Peyer's patch (tissue), 4 donors: Measurements from ENCODE around the gene PYGM. TPM values are rescaled to one million over a fixed set of nuclear protein-coding genes. Genes with fewer than 3 reads are reported as not detected.

Experiments used
- DNase-seq, 3 donors: peaks; one replicate each; pipeline ENCODE4 v3.0.0-alpha.2; 2017 to 2019
- H3K27ac ChIP-seq, 4 donors: fragments of 200-600 bp; sonication (generic); one replicate each; pipeline ENCODE4 v1.5.1; 2016 to 2019
- H3K27me3 ChIP-seq, 2 donors: fragments of 200-600 bp; sonication (generic); one replicate each; pipeline ENCODE4 v1.5.1; 2019
- H3K36me3 ChIP-seq, 3 donors: fragments of 200-600 bp; sonication (generic); one replicate each; pipeline ENCODE4 v1.5.1; 2016 to 2019
- H3K4me1 ChIP-seq, 4 donors: fragments of 200-600 bp; sonication (generic); one replicate each; pipeline ENCODE4 v1.5.1; 2016 to 2019
- H3K4me3 ChIP-seq, 4 donors: fragments of 200-600 bp; sonication (generic); 1 replicate in 3 of 4; 2 replicates in 1 of 4; pipeline ENCODE4 v1.5.1; 2016 to 2019; ENCODE audit warnings: mild to moderate bottlenecking in 1 of 4
- H3K9me3 ChIP-seq, 4 donors: fragments of 200-600 bp; sonication (generic); one replicate each; pipeline ENCODE4 v1.5.1; 2016 to 2019; ENCODE audit warnings: mild to moderate bottlenecking in 1 of 4
- POLR2A ChIP-seq, 2 donors: fragments of 450-650 bp; IDR thresholded peaks; one replicate each; pipeline ENCODE4 v1.5.1; 2017; ENCODE audit warnings: antibody characterized with exemption in 2 of 2, mild to moderate bottlenecking in 2 of 2, moderate library complexity in 2 of 2
- total RNA-seq, 4 donors: library from RNA; depleted of rRNA; stranded (reverse); fragments of >200 nt; gene quantifications; one replicate each; pipeline ENCODE4 v1.1.0, GENCODE V29; 2016
- TF ChIP-seq, protein P1 (sequence below), 6 experiments: fragments of 450-650 bp in 4 of 6; fragments of 200-600 bp in 2 of 6; sonication (generic) in 1 of 6; IDR thresholded peaks; one replicate each; pipeline ENCODE4 v1.5.1; 2017 to 2019; ENCODE audit warnings: antibody characterized with exemption in 6 of 6, mild to moderate bottlenecking in 3 of 6, moderate library complexity in 1 of 6

The PYGM gene
- total RNA-seq, 4 donors from 2014 or later, result 2.4 to 5.0 (median 2.5) TPM; not detected in 1

DNA sequence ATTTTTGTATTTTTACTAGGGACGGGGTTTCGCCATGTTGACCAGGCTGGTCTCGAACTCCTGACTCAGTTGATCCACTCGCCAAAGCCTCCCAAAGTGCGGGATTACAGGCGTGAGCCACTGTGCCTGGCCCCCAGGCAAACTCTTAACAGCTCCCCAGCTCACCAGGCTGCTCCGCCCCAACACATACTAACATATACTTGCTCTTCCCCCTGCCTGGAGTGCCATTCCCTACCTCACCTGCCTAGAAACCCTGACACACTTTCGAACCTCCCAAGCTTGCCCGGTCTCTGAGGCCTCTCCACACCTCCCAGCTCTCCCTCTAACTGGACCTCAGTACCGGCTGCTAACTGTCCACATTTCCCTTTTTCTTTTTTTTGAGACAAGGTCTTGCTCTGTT is 34.8 kb upstream of the PYGM start:
- Histone ChIP-seq H3K27ac (no peak overlapping the region), H3K4me3 (no peak overlapping the region), H3K36me3 (peaks cover 0 to 20% (median 0%) of the 10 kb centered on the region in 3 donors), H3K27me3 (no peaks in the 10 kb centered on the region), H3K9me3 (no peaks in the 10 kb centered on the region), H3K4me1 (peaks cover 0 to 11% (median 0%) of the 10 kb centered on the region in 4 donors)
- no peak for DNase-seq
- TF ChIP-seq, protein P1, sequence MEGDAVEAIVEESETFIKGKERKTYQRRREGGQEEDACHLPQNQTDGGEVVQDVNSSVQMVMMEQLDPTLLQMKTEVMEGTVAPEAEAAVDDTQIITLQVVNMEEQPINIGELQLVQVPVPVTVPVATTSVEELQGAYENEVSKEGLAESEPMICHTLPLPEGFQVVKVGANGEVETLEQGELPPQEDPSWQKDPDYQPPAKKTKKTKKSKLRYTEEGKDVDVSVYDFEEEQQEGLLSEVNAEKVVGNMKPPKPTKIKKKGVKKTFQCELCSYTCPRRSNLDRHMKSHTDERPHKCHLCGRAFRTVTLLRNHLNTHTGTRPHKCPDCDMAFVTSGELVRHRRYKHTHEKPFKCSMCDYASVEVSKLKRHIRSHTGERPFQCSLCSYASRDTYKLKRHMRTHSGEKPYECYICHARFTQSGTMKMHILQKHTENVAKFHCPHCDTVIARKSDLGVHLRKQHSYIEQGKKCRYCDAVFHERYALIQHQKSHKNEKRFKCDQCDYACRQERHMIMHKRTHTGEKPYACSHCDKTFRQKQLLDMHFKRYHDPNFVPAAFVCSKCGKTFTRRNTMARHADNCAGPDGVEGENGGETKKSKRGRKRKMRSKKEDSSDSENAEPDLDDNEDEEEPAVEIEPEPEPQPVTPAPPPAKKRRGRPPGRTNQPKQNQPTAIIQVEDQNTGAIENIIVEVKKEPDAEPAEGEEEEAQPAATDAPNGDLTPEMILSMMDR (IDR thresholded peaks at IDR 0.05), result no peak

DNA sequence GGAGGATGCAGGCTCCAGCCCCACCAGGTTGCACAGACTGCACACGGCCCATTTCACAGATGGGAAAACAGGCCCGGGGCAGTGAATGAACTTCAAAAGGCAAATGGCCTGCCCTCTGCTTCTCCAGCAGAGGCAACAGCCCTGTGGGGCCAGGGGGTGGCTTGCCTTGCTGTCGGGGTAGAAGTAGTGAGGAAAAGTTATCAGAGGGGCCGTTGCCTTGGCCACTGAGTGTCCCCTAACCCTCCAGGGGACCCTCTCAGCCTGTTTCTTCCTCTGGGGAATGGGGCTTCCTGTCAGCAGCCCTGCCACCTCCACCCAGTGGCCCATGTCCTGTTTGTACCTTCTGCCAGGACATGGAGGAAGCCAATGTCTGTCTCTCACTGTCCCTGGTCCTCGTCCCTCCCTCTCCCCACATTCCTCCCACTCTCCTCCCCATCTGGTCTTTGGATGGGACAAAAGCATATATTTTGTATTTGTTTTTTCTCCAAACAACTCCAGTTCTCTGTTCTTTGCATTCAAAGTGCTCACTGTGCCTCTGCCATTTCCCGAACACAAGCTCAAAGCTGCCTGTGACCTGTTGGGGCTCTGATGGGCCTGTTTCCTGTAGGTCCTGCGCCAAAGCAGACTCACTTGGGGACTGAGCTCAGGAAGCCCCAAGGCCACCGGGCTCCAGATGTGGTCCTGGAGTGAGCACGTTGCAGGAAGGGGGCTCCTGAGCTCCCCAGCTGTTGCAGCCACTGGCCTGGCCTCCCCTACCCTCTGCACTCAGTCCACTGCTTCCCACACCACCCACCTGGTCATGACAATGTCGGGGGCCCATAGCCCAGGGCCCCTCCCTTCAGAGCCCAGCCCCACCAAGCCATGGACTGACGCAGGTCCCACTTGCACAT is 33.7 kb upstream of the PYGM start:
- DNase-seq, result no peak
- no peaks in the 10 kb centered on the region for H3K27me3 ChIP-seq
- H3K4me1 ChIP-seq, result peaks cover 0 to 7% (median 0%) of the 10 kb centered on the region in 4 donors
- H3K27ac ChIP-seq, result peak overlapping the region in 1 of 4 donors; percentile 27
- no peaks in the 10 kb centered on the region for H3K9me3 ChIP-seq
- H3K4me3 ChIP-seq, result no peak overlapping the region
- TF ChIP-seq, protein P1 (IDR thresholded peaks at IDR 0.05), result no peak
- no peak for TF ChIP-seq POLR2A (IDR thresholded peaks at IDR 0.05)
- peaks cover 0 to 20% (median 0%) of the 10 kb centered on the region in 3 donors for H3K36me3 ChIP-seq

DNA sequence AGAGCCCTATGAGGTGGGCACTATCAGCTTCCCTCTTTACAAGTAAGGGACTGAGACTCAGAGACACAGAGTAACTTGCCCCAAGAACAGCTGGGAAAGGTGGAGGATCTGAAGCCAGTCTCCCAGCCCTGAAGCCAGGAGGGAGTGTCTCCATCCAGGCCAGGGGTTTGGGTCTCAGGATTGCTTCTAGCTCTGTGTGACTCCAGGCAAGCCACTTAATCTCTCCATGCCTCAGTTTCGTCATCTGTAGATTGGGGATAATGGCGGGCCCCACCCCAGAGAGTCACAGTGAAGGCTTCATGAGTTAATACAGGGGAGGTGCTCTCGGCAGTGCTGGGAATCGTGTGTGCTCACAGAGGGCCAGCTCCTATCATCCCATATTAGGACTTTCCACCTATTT is 32.7 kb upstream of the PYGM start:
- H3K4me3 ChIP-seq, result no peak overlapping the region
- no peaks in the 10 kb centered on the region for H3K9me3 ChIP-seq

DNA sequence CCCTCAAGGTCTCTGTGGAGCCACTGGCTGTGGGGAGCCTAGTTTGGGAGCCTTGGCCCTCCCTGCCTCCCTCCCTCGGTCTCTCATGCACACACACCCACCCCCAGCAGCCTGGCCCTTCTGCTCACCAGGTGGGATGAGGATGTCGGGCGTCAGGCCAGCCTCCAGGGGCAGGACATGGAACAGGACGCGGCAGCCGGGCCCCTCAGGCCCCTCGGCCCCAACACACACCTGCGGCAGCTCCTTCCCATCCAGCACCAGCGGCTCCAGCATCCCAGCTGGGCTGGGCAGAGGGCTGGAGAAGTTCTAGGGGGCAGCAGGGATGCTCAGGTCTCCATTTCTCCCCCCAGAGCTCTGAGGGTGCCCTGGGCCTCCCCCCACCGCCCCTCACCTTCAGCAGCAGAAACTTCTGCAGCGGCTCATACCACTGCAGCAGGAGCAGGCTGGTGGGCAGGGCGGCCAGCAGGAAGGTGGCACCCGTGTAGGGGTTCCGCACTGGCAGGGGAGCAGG is 32.1 kb upstream of the PYGM start:
- Histone ChIP-seq H3K36me3 (peaks cover 0 to 17% (median 0%) of the 10 kb centered on the region in 3 donors), H3K27ac (no peak overlapping the region), H3K4me3 (no peak overlapping the region), H3K27me3 (no peaks in the 10 kb centered on the region), H3K4me1 (peaks cover 0 to 12% (median 0%) of the 10 kb centered on the region in 4 donors), H3K9me3 (no peaks in the 10 kb centered on the region)
- no peak for DNase-seq
- TF ChIP-seq, protein P1 (IDR thresholded peaks at IDR 0.05), result no peak
- no peak for TF ChIP-seq POLR2A (IDR thresholded peaks at IDR 0.05)

More for the DNA sequence above, 32.7 kb upstream of the PYGM start:
- TF ChIP-seq POLR2A (IDR thresholded peaks at IDR 0.05), result no peak
- TF ChIP-seq, protein P1 (IDR thresholded peaks at IDR 0.05), result no peak
- Histone ChIP-seq H3K27me3 (no peaks in the 10 kb centered on the region), H3K4me1 (peaks cover 0 to 10% (median 0%) of the 10 kb centered on the region in 4 donors), H3K27ac (no peak overlapping the region), H3K36me3 (peaks cover 0 to 20% (median 0%) of the 10 kb centered on the region in 3 donors)
- DNase-seq, result no peak

DNA sequence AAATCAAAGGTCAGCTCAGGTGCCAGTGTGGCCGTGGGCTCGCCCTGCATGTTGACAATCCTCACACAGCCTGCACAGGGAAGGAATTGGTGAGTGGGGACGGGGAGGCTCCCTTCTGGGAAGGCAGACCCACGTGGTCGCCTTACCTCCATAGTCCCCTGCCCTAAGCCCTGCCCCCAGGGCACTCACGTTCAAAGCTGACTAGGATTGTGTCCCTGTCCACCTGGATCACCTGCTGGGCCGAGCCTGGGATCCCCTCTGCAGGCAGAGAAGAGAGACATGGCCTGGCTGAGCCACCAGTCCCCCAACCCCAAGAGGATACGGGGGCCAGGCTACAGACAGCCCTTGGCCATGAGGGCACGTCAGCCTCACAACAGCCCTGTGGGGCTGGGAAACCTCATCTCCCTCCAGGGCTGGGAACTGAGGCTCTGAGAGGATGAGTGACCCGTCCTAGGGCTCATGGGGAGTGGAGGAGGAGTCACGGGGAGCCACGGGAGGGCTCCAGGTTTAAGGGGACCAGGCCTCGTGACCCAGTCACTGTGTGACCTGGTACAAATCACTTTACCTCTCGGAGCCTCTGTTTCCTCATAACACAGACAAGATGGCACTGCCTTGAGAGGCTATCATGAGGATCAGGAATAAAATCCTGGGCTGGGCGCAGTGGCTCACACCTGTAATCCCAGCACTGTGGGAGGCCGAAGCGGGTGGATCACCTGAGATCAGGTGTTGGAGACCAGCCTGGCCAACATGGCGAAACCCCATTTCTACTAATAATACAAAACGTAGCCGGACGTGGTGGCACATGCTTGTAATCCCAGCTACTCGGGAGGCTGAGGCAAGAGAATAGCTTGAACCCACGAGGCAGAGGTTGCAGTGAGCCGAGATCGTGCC is 30.7 kb upstream of the PYGM start:
- Histone ChIP-seq H3K27me3 (no peaks in the 10 kb centered on the region), H3K27ac (no peak overlapping the region), H3K4me1 (peaks cover 0 to 12% (median 0%) of the 10 kb centered on the region in 4 donors), H3K36me3 (peaks cover 0 to 6% (median 0%) of the 10 kb centered on the region in 3 donors), H3K4me3 (no peak overlapping the region), H3K9me3 (no peaks in the 10 kb centered on the region)
- no peak for DNase-seq
- TF ChIP-seq POLR2A (IDR thresholded peaks at IDR 0.05), result no peak
- TF ChIP-seq, protein P1 (IDR thresholded peaks at IDR 0.05), result no peak
